Activated CD4-positive, alpha-beta T cell treated with anti-CD3 and anti-CD28 coated beads for 4 hours (primary cell): Measurements from ENCODE around the gene S1PR3.

Source experiments
- DNase-seq, 2 donors: peaks; one replicate each; pipeline ENCODE4 v3.0.0-alpha.2; 2020

Gene S1PR3

DNA sequence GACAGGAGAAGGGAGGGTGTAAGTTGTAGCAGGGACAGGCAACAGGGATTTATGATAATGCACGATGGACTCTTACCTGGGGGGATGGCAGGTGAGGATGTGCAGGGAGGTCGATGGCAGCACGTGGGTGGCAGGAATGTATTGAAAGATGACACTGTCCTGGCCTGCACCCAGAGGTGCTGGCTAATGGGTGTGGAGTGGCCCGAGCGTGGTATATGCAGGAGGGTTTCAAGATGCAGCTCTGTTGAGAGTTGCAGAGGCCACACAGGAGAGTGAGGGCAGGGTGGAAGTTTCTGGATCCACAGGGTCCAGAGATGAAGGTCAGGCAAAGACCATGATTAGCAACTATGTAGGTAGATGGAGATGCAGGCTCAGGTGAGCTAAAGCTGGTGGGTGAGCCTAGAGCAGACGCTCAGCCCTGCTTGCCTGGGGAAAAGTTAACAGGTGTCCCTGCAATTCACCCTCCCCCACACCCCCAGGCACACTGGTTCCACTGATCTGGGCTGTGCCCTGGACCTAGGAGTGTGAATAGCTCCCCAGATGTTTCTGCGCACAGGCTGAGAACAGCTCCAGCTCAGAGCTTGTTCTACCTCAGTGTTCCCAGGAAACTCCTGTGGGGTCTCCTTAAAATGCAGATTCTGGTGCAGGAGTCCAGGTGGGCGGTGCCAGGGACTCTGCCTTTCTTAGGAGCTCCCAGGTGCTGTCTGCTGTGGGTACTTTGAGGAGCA is 21.5 kb upstream of the S1PR3 start:
- DNase-seq, result no peak

GRCh38 chr9:88971131-88971960 is 19.9 kb upstream of the S1PR3 start:
- no peak for DNase-seq

DNA sequence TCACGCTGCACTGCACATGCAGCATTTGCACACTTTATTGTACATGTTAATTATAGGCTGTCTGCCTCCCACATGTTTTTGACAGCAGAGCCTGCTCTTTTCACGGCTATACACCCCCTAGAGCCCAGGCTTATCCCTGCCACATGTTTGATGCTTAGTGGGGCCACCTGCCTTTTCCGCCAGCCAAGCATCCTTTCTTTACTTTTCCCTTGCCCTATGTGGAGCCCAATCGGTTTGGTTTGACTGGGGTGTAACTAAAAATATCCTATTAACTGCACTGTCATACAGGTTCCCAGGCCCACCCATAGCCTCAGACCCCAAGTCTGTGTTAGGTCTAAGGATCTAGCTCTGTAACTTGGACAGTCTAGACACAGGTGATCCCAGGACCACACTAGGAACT is 18.9 kb upstream of the S1PR3 start:
- DNase-seq, result no peak

DNA sequence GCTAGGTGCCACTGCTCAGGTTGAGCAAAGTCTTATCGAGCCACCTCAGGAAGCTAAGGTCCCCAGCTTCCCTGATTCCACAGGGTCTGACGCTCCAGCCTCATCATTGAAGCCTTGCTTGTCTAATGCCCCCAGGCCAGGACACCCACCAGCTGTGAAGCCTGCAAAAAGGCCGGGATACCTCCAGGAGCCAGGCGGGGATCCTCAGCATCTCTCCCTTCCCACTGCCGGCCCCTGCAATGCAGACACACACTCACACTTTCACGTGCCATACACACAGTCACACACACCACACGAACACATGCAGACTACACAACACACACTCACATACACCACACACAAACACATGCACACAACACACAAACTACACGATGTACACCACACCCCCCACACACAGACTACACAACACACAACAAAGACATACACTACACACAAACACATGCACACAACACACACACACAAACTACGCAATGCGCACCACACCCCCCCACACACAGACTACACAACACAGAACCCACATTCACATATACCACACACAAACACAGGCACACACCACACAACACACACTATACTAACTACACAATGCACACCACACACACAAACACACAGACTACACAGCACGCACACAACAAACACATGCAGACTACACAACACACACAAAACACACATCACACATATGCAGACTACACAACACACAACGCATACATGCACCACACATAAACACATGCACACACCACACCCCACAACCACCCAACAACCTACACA is 17.8 kb upstream of the S1PR3 start:
- DNase-seq, result no peak

GRCh38 chr9:88974641-88975040 is 16.6 kb upstream of the S1PR3 start:
- no peak for DNase-seq

GRCh38 chr9:88975966-88976889 is 15.0 kb upstream of the S1PR3 start:
- no peak for DNase-seq

GRCh38 chr9:88976890-88977257 is 14.4 kb upstream of the S1PR3 start:
- no peak for DNase-seq

DNA sequence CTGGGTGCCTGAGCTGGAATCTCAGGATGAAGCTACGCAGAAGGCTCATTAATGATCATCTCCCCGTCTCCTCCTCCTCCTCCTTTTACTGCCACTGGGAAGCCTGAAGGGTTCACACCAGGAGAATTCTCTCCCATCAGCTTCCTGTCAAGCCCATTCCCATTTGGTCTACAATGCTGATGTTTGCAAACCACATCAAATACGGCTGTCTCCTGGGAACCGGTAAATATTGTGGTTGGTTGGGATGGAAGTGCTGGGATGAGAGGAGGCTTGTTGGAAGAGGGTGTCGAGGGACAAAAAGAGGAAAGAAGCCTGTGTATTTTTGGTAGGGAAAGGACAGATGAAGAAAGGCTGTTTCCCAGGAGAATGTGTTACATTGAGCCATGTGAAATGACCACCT is 13.2 kb upstream of the S1PR3 start:
- no peak for DNase-seq

DNA sequence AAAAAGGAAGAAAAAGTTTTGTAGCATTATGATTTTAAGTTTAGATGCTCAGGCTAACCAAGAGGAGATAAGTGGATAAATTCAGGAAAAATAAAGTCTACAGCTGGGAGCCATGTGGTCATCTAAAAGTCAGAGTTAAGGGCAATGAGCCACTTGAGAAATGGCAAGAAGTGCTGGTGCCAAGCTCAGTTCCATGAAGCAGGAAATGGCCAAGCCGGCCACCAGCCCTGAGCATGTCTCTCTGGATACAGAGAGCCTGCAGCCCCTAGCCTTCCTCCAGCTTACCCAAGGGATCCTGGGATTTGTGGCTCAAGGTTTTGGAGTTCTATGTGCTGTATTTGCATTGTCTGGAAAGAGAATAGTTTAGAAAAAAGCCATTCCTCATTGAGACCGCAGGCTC is 12.2 kb upstream of the S1PR3 start:
- no peak for DNase-seq

GRCh38 chr9:88979791-88980190 is 11.5 kb upstream of the S1PR3 start:
- DNase-seq, result no peak

DNA sequence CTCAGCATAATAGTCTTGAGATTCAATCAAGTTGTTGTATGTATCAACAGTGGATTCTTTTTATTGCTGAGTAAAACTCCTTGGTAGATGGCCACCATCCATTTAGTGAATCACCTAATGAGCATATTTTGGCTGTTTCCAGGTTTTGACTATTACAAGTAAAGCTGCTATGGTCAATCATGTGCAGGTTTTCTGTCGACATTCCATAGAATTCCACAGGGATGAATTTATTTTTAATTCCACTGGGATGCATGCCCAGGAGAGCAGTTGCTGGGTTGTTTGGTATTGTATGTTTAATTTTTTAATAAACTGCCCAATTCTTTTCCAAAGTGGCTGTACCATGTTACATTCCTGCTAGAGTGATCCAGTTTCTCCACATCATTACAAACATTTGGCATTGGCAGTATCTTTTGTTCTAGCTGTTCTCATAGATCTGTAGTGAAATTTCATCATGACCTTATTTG is 10.5 kb upstream of the S1PR3 start:
- DNase-seq, result no peak

- no peak for DNase-seq
Measured at GRCh38 chr9:88983865-88984542, 7.3 kb upstream of the S1PR3 start.

DNA sequence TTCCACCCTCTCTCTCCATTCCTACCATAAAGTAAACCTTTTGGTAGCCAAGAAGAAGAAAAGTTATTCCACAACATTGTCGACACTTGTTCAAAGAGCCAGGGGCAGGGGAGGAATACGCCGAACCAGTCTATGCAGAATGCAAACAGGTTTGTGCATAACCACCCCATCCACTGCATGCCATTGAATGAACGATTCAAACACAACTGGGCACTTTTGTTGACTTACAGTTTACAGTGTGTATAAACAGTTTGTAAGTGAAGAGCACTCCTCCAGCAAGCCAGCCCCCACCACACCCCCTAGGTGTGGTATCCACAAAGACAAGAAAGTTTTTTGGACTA is 6.8 kb upstream of the S1PR3 start:
- no peak for DNase-seq

DNA sequence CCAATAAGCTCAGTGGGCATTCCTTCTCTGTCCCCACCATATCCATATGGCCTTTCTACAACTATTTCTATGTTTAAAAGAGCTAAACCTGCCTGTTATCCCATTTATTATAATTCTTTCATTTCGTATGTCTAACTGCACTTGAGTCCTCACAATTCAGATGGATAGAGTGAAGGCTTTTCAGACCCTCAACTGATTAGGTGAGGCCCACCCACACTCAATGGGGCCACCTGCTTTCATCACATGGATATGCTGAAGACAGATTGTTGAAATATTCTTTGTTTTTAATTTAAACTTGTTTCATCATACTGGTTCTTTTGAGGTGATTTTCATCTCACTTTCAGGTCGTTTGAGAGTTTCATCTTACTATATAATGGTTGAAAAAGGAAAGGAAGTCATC is 5.7 kb upstream of the S1PR3 start:
- no peak for DNase-seq

GRCh38 chr9:88986776-88987175 is 4.5 kb upstream of the S1PR3 start:
- DNase-seq, result no peak

DNA sequence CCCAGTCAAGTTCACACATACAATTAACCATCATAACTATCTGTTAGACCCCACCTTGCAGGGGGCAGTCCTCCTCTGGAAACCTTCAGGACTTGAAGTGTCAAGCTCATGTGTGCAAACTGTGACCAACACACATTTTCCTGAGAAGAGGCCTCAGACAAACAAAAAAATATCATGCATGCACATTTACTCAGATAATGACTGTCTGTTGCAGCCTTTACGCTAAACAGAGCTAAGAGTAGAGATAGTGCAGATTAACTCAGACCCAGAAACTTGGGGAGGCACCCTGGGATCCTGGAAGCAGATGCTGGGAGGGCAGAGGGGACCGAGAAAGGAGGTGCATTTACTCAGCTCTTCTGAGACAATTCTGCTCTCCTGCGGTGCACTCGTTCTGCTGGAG is 3.6 kb upstream of the S1PR3 start:
- DNase-seq, result no peak

DNA sequence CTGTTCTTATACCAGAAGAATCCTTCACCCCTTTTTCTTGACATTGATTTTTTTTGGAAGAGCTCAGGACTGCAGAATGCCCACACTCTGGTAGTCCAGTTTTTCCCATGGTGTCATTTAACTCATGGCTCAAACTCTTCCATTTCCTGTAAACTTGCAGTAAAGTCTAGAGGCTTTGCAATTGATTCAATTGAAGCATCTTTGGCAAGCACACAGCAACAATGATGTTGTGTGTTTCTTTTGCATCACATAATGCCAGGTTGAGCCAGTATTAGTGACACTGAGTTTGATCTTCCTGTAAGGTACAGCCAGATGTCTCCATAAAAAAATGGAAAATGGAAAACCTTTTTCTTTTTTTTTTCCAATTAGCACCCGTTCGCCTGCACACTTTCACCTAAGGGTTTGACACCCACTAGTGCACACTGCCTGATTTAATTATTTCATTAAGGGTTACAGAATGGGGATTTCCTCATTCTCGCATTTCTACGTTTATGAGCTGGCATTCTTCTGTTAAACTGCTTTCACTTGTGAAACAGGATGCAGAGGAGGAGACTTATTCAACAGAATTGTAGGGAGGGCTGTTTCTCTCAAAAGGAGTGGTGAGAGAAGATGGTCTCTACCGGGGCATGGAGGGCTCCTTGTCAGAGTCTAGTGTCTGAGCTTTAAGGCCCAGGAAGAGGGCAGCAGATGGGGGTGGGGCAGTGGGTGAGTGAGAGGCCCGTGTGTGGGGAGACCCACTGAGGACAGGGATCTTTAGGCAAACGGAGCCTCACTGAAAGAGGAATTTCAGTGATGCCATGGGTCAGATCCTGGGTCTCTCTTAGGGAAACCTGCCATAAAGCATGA is 2.2 kb upstream of the S1PR3 start:
- DNase-seq, result no peak

DNA sequence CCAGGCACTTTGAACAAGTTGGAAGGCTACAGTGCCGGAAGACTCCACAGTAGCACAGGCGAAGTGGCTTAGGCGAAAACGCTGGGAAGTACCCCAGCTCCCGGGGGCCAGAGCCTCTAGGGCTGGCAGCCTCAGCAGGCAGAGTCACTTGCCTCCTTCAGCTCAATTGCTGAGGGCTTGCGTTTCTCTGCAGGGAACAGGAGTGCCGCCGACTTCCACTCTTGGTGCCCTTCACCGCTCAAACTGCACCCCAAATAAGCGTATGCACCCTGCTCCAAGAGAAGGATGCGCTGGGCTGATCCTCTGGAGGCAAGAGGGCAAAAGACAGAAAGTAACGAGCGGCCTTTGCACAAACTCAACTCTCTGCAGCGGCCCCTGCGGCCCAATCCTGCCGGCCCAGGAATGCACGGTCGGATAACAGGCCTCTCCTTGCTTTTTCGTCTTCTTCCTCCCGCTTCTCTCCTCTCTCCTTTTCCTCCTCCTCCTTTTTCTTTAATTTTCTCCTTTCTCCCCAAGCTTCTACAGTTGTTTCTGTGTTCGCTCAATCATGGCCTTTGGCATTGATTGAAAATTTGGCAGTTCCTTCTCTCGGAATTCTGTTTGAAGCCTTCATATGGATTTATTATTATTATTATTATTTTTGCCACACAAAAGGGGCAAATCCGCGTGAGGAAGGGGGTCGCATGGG is 1.1 kb upstream of the S1PR3 start:
- DNase-seq, result no peak

DNA sequence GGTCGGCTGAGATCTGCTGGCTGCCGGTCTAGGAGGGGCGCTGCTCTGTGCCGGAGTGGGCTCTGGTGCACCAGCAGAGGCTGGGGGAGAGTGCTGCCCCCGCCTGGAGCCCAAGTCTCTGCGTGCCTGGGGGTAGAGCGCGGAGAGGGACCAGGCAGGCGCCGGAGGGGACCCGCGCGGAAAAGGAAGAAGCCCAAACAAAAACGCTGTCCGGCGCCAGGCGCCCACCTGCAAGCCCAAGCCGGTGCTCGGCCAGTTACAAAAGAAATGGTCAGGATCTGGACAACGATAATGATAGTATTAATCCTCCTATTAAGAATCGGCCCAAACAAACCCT is 571 bp upstream of the S1PR3 start:
- no peak for DNase-seq

- no peak for DNase-seq
Measured at GRCh38 chr9:88992556-88992955, 1.3 kb downstream of the S1PR3 start.

DNA sequence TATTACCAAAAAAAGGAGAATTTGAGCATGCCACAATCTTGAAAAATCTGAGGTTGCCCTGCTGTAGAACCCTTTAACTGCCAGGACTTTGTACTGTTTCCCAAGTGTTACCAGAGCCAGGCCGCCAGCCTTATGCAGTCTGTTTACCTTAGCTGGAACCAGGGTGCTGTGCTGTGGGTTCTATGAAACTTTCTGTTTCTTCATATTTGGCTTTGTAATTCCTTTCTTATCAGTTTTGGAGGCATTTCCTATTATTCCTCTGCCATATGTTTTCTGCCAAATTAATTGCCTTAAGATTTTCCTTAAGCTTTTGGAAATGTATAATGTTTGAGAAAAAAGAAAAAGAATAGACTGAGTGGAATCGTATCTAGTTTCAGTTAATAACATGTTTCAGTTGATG is 2.1 kb downstream of the S1PR3 start:
- DNase-seq, result no peak
